GM12875 (cell line): ENCODE measurements around the gene XG.
"Not testable (repeated sequence)": the region's sequence is repeated elsewhere in the genome, so short reads cannot be mapped to it uniquely, and the experiment has no call there.

Source experiments
- H3K4me3 ChIP-seq: one replicate; pipeline ENCODE4 v1.5.1; 2011; ENCODE audit warnings: low read depth, low read length, control low read depth
- CTCF ChIP-seq: IDR thresholded peaks from 2 replicates; pipeline ENCODE4 v1.5.1; 2011; ENCODE audit warnings: low read depth, mild to moderate bottlenecking, control low read depth, inconsistent platforms, low read length, moderate library complexity, borderline replicate concordance; ENCODE audit not compliant: insufficient read depth

Gene XG

GRCh38 chrX:2717312-2717711 is 34.5 kb upstream of the XG start:
- H3K4me3 ChIP-seq, result no peak overlapping the region
- TF ChIP-seq CTCF, result no peak

GRCh38 chrX:2718821-2719220 is 33.0 kb upstream of the XG start:
- no peak overlapping the region for H3K4me3 ChIP-seq
- no peak for TF ChIP-seq CTCF

GRCh38 chrX:2719774-2720447 is 31.9 kb upstream of the XG start:
- H3K4me3 ChIP-seq, result no peak overlapping the region
- no peak for TF ChIP-seq CTCF

- TF ChIP-seq CTCF, result no peak
These were observed 28.5 kb upstream of the XG start for GRCh38 chrX:2723286-2723879.

GRCh38 chrX:2727264-2727663 is 24.6 kb upstream of the XG start:
- H3K4me3 ChIP-seq, result not testable (repeated sequence)

More at GRCh38 chrX:2723286-2723879, 28.5 kb upstream of the XG start:
- no peak overlapping the region for H3K4me3 ChIP-seq

GRCh38 chrX:2732076-2732475 is 19.8 kb upstream of the XG start:
- H3K4me3 ChIP-seq, result no peak overlapping the region
- TF ChIP-seq CTCF, result no peak

- no peak for TF ChIP-seq CTCF
These were observed 19.2 kb upstream of the XG start for GRCh38 chrX:2732649-2733048.

More at GRCh38 chrX:2732649-2733048, 19.2 kb upstream of the XG start:
- H3K4me3 ChIP-seq, result no peak overlapping the region
